Prostate gland (tissue), 2 donors: ENCODE data around the gene CACNA2D1. TPM values are rescaled to one million over a fixed set of nuclear protein-coding genes. Genes with fewer than 3 reads are reported as not detected.

Experiments used
- DNase-seq: peaks from one replicate; pipeline ENCODE4 v3.0.0-alpha.2; 2019; ENCODE audit warnings: low spot score
- H3K27ac ChIP-seq, 2 donors: fragments of 200-600 bp; sonication (generic); 2 replicates each; pipeline ENCODE4 v1.5.1; 2017 to 2019
- H3K27me3 ChIP-seq: fragments of 200-600 bp; sonication (generic); replicated peaks from 2 replicates; pipeline ENCODE4 v1.5.1; 2019; ENCODE audit not compliant: insufficient read depth
- H3K36me3 ChIP-seq, 2 donors: fragments of 200-600 bp; sonication (generic); 1 replicate in 1 of 2; 2 replicates in 1 of 2; pipeline versions ENCODE4 v1.5.1 to v1.8.1; 2017 to 2019
- H3K4me1 ChIP-seq: fragments of 200-600 bp; sonication (generic); replicated peaks from 2 replicates; pipeline ENCODE4 v1.5.1; 2019
- H3K4me3 ChIP-seq, 2 donors: fragments of 200-600 bp; sonication (generic); 2 replicates each; pipeline ENCODE4 v1.5.1; 2017 to 2019
- H3K9me3 ChIP-seq: fragments of 200-600 bp; sonication (generic); 2 replicates; pipeline ENCODE4 v1.5.1; 2017
- POLR2A ChIP-seq: fragments of 450-650 bp; IDR thresholded peaks from one replicate; pipeline ENCODE4 v1.6.1; 2016; ENCODE audit warnings: antibody characterized with exemption, mild to moderate bottlenecking
- POLR2AphosphoS5 ChIP-seq: sonication (generic); formaldehyde crosslinking; IDR thresholded peaks from one replicate; pipeline ENCODE4 v1.6.1; 2017; ENCODE audit warnings: antibody characterized with exemption
- WGBS: methylation state at CpG from one replicate; pipeline ENCODE4 v1.1.5; 2018; 5-methylcytosine and 5-hydroxymethylcytosine counted together
- intact Hi-C: fragments of 100-400 bp; cut with DNase I; formaldehyde crosslinking; loops from one replicate; pipeline ENCODE4 v1.14.2; 2022
- total RNA-seq, 2 donors: library from RNA; depleted of rRNA; stranded (reverse); fragments of >200 nt; gene quantifications; one replicate each; pipeline ENCODE4 v1.1.0, GENCODE V29; 2016
- TF ChIP-seq, protein P1 (sequence below), 4 experiments: fragments of 200-600 bp in 2 of 4; fragments of 450-650 bp in 2 of 4; sonication (generic) in 2 of 4; IDR thresholded peaks; 1 replicate in 3 of 4; 2 replicates in 1 of 4; pipeline ENCODE4 v1.5.1; 2016 to 2019; ENCODE audit warnings: antibody characterized with exemption in 4 of 4, mild to moderate bottlenecking in 2 of 4, moderate library complexity in 2 of 4

Gene CACNA2D1
- total RNA-seq, 2 donors from 2014 or later: 16.9 to 24.4 TPM

DNA sequence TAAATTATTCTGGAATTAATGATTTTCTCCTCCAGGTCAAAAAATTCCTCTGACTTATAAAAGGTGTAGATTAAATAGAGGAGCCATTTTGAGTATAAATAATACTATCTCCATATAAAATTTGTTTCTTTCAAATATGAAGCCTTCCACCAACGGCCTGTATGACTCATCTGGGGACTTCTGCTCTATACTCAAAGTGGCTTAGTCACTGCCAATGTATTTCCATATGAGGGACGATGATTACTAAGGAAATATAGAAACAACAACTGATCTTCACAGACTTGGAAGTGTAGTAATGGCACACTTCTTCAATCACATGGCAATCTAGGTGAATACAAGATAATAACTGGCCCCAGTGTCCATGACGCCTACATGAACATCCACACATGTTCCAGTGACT lies 338.1 kb downstream of the CACNA2D1 start:
- Histone ChIP-seq H3K9me3 (no peaks in the 10 kb centered on the region), H3K27me3 (no peaks in the 10 kb centered on the region), H3K36me3 (no peaks in the 10 kb centered on the region), H3K4me3 (no peak overlapping the region), H3K4me1 (no peaks in the 10 kb centered on the region), H3K27ac (no peak overlapping the region)
- WGBS: 82% methylated on average over 3 of the region's 3 CpGs
- no peak for DNase-seq
- TF ChIP-seq POLR2AphosphoS5: no peak
- intact Hi-C loops: no loop called here

DNA sequence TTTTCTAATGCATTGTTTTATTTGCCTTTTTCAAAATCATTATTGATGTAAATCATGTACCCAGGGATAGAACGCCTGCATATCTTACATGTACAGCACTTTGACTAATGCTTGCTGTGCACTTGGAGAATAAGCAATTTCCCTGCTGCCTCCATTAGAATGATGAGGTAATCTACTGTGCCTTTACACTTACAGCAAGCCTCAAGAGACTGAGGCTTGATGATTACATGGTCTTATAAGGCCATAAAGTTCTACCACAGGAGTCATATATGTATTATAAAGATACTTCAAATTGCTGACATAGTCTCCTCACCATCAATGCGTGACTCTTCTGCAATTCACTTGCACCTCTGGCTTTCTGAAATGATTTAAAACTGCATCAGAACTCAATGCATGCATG lies 345.2 kb downstream of the CACNA2D1 start:
- no peak overlapping the region for H3K27ac ChIP-seq
- 97% methylated on average over 2 of the region's 2 CpGs for WGBS
- no peak for DNase-seq
- TF ChIP-seq POLR2A (no peak), POLR2AphosphoS5 (no peak)
- TF ChIP-seq, protein P1, sequence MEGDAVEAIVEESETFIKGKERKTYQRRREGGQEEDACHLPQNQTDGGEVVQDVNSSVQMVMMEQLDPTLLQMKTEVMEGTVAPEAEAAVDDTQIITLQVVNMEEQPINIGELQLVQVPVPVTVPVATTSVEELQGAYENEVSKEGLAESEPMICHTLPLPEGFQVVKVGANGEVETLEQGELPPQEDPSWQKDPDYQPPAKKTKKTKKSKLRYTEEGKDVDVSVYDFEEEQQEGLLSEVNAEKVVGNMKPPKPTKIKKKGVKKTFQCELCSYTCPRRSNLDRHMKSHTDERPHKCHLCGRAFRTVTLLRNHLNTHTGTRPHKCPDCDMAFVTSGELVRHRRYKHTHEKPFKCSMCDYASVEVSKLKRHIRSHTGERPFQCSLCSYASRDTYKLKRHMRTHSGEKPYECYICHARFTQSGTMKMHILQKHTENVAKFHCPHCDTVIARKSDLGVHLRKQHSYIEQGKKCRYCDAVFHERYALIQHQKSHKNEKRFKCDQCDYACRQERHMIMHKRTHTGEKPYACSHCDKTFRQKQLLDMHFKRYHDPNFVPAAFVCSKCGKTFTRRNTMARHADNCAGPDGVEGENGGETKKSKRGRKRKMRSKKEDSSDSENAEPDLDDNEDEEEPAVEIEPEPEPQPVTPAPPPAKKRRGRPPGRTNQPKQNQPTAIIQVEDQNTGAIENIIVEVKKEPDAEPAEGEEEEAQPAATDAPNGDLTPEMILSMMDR (IDR thresholded peaks at IDR 0.05): no peak
- H3K4me1 ChIP-seq: no peaks in the 10 kb centered on the region
- intact Hi-C loops: no loop called here
- no peaks in the 10 kb centered on the region for H3K36me3 ChIP-seq
- H3K9me3 ChIP-seq: no peaks in the 10 kb centered on the region
- H3K4me3 ChIP-seq: no peak overlapping the region
- H3K27me3 ChIP-seq: no peaks in the 10 kb centered on the region

DNA sequence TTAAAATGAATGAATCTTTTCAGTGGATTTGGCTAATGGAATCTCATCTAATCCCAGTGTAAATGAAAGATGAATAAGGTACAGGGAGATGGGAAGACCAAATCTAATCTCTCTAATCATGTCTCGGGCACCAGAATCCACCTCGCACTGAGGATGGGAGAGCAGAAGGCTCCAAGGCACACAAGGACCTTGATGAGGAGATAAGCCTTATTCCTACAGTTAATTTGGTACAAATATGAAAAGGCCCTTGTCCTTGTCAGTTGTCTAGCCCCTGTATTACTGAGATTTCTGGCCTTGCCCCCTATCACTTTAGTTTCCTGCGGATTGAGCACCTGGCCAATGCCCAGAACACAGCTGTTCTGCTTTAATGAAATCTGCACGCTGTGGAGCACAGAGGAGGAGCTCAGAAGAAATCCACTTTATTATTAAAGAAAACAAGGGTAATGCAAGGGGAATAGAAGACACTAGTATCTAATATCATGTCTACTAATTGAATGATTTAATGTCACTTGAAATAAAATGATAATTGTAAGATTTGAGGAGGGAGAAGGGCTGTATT lies 352.4 kb downstream of the CACNA2D1 start:
- no peaks in the 10 kb centered on the region for H3K4me1 ChIP-seq
- H3K4me3 ChIP-seq: no peak overlapping the region
- no peak for DNase-seq
- intact Hi-C loops: no loop called here
- H3K27me3 ChIP-seq: no peaks in the 10 kb centered on the region
- TF ChIP-seq POLR2AphosphoS5: no peak
- no peak for TF ChIP-seq POLR2A
- TF ChIP-seq, protein P1 (IDR thresholded peaks at IDR 0.05): no peak
- no peaks in the 10 kb centered on the region for H3K36me3 ChIP-seq
- no peaks in the 10 kb centered on the region for H3K9me3 ChIP-seq
- WGBS: 57% methylated on average over 4 of the region's 4 CpGs
- no peak overlapping the region for H3K27ac ChIP-seq

DNA sequence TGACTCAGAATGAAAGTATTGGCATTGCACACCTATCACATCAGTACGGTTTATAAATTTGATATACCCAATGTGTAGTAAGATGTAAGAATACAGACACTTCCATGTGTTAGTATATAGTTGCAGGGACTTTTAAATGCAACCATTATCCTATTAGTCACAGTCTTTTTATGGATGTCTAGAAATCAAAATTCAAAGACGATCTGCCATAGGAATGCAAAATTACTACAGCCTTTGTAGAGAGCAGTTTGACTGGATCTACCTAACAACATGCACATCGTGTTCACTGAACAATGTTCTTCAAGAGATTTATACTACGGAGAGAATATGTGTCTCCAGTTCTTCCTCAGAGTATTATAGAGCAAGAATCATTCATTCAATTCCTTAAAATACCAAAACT lies 356.5 kb downstream of the CACNA2D1 start:
- Histone ChIP-seq H3K27ac (no peak overlapping the region), H3K36me3 (no peaks in the 10 kb centered on the region), H3K4me3 (no peak overlapping the region), H3K27me3 (no peaks in the 10 kb centered on the region), H3K4me1 (no peaks in the 10 kb centered on the region), H3K9me3 (no peaks in the 10 kb centered on the region)
- no peak for DNase-seq
- 95% methylated on average over 4 of the region's 4 CpGs for whole genome bisulfite sequencing
- intact Hi-C loops: no loop called here
- TF ChIP-seq, protein P1 (IDR thresholded peaks at IDR 0.05): no peak
- TF ChIP-seq POLR2AphosphoS5 (no peak), POLR2A (no peak)

DNA sequence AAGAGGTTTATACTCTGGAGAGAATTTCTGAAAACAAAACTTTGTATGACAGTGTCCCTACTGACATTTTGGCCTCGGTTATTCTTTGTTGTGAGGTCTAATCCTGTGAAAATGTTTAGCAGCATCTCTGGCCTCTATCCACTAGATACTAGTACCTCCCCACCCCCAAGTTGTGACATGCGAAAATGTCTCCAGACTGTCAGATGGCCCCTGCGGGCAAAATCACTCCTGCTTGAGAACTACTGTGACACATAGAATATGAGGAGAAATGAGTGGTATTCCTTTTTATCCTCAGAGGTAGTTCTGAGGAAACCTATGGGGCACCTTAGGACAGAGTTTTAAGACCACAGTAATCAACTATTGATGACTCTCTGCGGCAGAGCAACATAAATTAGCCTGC lies 358.5 kb downstream of the CACNA2D1 start:
- H3K36me3 ChIP-seq: no peaks in the 10 kb centered on the region
- H3K27ac ChIP-seq: no peak overlapping the region
- WGBS: 89% methylated on average over 4 of the region's 4 CpGs
- no peaks in the 10 kb centered on the region for H3K4me1 ChIP-seq
- H3K9me3 ChIP-seq: no peaks in the 10 kb centered on the region
- H3K4me3 ChIP-seq: no peak overlapping the region
- H3K27me3 ChIP-seq: no peaks in the 10 kb centered on the region
- intact Hi-C loops: no loop called here
- TF ChIP-seq POLR2A: no peak
- TF ChIP-seq, protein P1 (IDR thresholded peaks at IDR 0.05): no peak
- TF ChIP-seq POLR2AphosphoS5: no peak
- no peak for DNase-seq
